SK-N-SH (cell line): ENCODE measurements around the gene MOCOS. TPM values are rescaled to one million over a fixed set of nuclear protein-coding genes. Genes with fewer than 3 reads are reported as not detected.

Source experiments
- CTCF ChIA-PET: fragments of 300-600, 350-600 bp; formaldehyde crosslinking; extraction: SDS; loops from one replicate; lab custom pipeline; 2021; lab: Yijun Ruan, JAX
- POLR2A ChIA-PET: fragments of 350-600 bp; sonication (Branson Sonifier 250); formaldehyde crosslinking; extraction: SDS; loops from one replicate; lab custom pipeline; 2020; ENCODE audit warnings: antibody characterized with exemption, inconsistent platforms; lab: Yijun Ruan, JAX
- DNase-seq: peaks from one replicate; pipeline ENCODE4 v3.0.0; 2012
- H2AFZ ChIP-seq: fragments of 200-600 bp; sonication (generic); 2 replicates; pipeline ENCODE4 v1.8.1; 2016; ENCODE audit warnings: antibody characterized with exemption, mild to moderate bottlenecking, low read depth
- H3F3A ChIP-seq: fragments of 200-600 bp; sonication (generic); replicated peaks from 2 replicates; pipeline ENCODE3; 2016; ENCODE audit warnings: antibody characterized with exemption, mild to moderate bottlenecking; ENCODE audit not compliant: insufficient read depth
- H3K27ac ChIP-seq, 2 experiments: fragments of 200-500 bp in 1 of 2; fragments of 200-600 bp in 1 of 2; sonication (Bioruptor generic) in 1 of 2; sonication (generic), shearing (Covaris generic) in 1 of 2; 2 replicates each; pipeline versions ENCODE4 v1.5.1 to v1.6.1; 2014 to 2016; ENCODE audit warnings: low read depth in 2 of 2, inconsistent platforms in 1 of 2, low read length in 1 of 2, mild to moderate bottlenecking in 1 of 2, mixed read lengths in 1 of 2
- H3K27me3 ChIP-seq: fragments of 200-600 bp; sonication (generic), shearing (Covaris generic); 2 replicates; pipeline ENCODE4 v1.6.1; 2016; ENCODE audit warnings: mixed run types; ENCODE audit not compliant: insufficient read depth
- H3K36me3 ChIP-seq, 2 experiments: fragments of 200-500 bp in 1 of 2; fragments of 200-600 bp in 1 of 2; sonication (Bioruptor generic) in 1 of 2; sonication (generic) in 1 of 2; replicated peaks in 1 of 2; 2 replicates each; pipeline versions ENCODE3 to v1.5.1; 2014 to 2016; ENCODE audit warnings: low read length in 1 of 2, mild to moderate bottlenecking in 1 of 2; ENCODE audit not compliant: insufficient read depth in 2 of 2, control insufficient read depth in 1 of 2
- H3K4me1 ChIP-seq, 2 experiments: fragments of 200-500 bp in 1 of 2; fragments of 200-600 bp in 1 of 2; sonication (Bioruptor generic) in 1 of 2; sonication (generic), shearing (Covaris generic) in 1 of 2; 2 replicates each; pipeline versions ENCODE4 v1.5.1 to v1.6.1; 2014 to 2016; ENCODE audit warnings: low read depth in 1 of 2, low read length in 1 of 2, mixed run types in 1 of 2; ENCODE audit not compliant: insufficient read depth in 2 of 2, control insufficient read depth in 1 of 2
- H3K4me2 ChIP-seq: fragments of 200-600 bp; sonication (generic), shearing (Covaris generic); 2 replicates; pipeline ENCODE4 v1.6.1; 2017; ENCODE audit warnings: mixed run types
- H3K4me3 ChIP-seq, 2 experiments: fragments of 200-500 bp in 1 of 2; fragments of 200-600 bp in 1 of 2; sonication (Bioruptor generic) in 1 of 2; sonication (generic), shearing (Covaris generic) in 1 of 2; 2 replicates each; pipeline versions ENCODE4 v1.5.1 to v1.8.1; 2014 to 2016; ENCODE audit warnings: low read depth in 2 of 2, inconsistent platforms in 1 of 2, low read length in 1 of 2, mild to moderate bottlenecking in 1 of 2, mixed read lengths in 1 of 2, moderate library complexity in 1 of 2
- H3K79me2 ChIP-seq: fragments of 200-600 bp; sonication (generic); 2 replicates; pipeline ENCODE4 v1.8.1; 2017; ENCODE audit warnings: mild to moderate bottlenecking; ENCODE audit not compliant: insufficient read depth
- H3K9ac ChIP-seq: fragments of 200-600 bp; sonication (generic); 2 replicates; pipeline ENCODE4 v1.6.1; 2017; ENCODE audit warnings: mixed run types
- H3K9me2 ChIP-seq: fragments of 200-600 bp; sonication (generic); 2 replicates; pipeline ENCODE4 v1.6.1; 2017; ENCODE audit warnings: mixed run types
- H3K9me3 ChIP-seq: fragments of 200-600 bp; sonication (generic); 2 replicates; pipeline ENCODE4 v1.6.1; 2017; ENCODE audit warnings: mixed run types, mild to moderate bottlenecking, moderate library complexity
- H4K20me1 ChIP-seq: fragments of 200-600 bp; sonication (generic); 2 replicates; pipeline ENCODE4 v1.6.1; 2017; ENCODE audit warnings: mild to moderate bottlenecking, mixed run types; ENCODE audit not compliant: insufficient read depth
- ELF1 ChIP-seq: IDR thresholded peaks from 2 replicates; pipeline ENCODE4 v1.4.0; 2012
- EZH2phosphoT487 ChIP-seq: fragments of 200-600 bp; sonication (generic); IDR thresholded peaks from 2 replicates; pipeline ENCODE4 v1.6.1; 2017; ENCODE audit warnings: low read depth, mixed run types, mild to moderate bottlenecking, antibody characterized with exemption, moderate library complexity, borderline replicate concordance
- GATA2 ChIP-seq: sonication (generic); formaldehyde crosslinking; IDR thresholded peaks from 2 replicates; pipeline ENCODE4 v1.5.0; 2020; ENCODE audit warnings: mild to moderate bottlenecking, missing genetic modification reagents
- NFIC ChIP-seq: IDR thresholded peaks from 2 replicates; pipeline ENCODE4 v1.4.0; 2012; ENCODE audit warnings: borderline replicate concordance
- RXRA ChIP-seq: IDR thresholded peaks from 2 replicates; pipeline ENCODE4 v1.4.0; 2012; ENCODE audit warnings: low read depth, mild to moderate bottlenecking, borderline replicate concordance
- SIN3A ChIP-seq: IDR thresholded peaks from 2 replicates; pipeline ENCODE4 v1.6.1; 2012; ENCODE audit warnings: low read depth, mild to moderate bottlenecking, low read length, moderate library complexity, borderline replicate concordance
- TAF1 ChIP-seq: IDR thresholded peaks from 2 replicates; pipeline ENCODE4 v1.6.1; 2012; ENCODE audit warnings: low read depth, mild to moderate bottlenecking, low read length, moderate library complexity, borderline replicate concordance
- TCF12 ChIP-seq: IDR thresholded peaks from 2 replicates; pipeline ENCODE4 v1.4.0; 2012
- WGBS: methylation state at CpG from one replicate; pipeline ENCODE4 v1.1.6; 2017; ENCODE audit warnings: low lambda C conversion rate; 5-methylcytosine and 5-hydroxymethylcytosine counted together
- polyA plus RNA-seq, 3 experiments: library from polyadenylated mRNA; depleted of rRNA; stranded (reverse); fragments of >200 nt; gene quantifications; 2 replicates each; pipeline ENCODE4 v1.2.3, GENCODE V29; 2012
- TF ChIP-seq, protein P1 (sequence below): IDR thresholded peaks from 2 replicates; pipeline ENCODE4 v1.4.0; 2012; ENCODE audit warnings: low read depth
- TF ChIP-seq, protein P2 (sequence below): IDR thresholded peaks from 2 replicates; pipeline ENCODE4 v1.4.0; 2012; ENCODE audit warnings: low read depth, borderline replicate concordance

MOCOS gene
- polyA plus RNA-seq, 1 of the 3 experiments (the other 2 are of a cell fraction) = 1.2 TPM

DNA sequence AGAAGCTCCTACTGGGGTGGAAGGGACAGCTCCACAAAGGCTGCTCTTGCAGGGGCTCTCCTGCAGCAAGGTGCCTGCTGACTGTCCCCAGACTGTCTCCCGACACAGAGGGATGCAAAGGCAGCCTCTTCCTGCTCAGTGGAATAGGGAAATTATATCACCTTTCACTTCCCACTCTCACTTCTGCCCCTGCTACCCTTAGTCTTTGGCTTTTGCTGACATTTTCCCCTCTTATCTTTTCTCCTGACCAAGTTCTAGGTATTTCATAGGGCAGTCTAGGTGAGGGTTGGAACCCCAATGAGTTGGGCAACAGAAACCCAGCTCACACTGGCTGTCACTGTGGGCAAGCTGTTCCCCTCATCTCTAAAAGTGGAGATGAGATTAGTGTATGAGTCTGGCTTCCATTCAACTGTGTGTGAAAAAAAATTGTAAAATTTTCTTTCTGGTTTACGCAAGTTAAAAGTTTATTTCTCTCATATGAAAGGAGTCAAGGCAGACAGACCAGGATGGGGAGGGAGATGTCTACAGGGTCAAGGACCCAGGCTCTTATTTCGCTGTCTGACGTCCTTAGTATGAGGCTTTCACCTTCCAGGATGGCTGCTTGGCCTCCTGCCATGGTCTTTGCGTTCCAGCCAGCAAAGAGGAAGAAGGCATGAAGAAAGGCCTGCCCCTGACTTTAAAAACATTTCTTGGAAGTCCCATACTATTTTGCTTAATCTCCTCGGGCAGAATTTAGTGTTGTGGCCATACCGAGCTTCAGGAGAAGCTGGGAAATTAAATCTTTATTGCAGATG is 7.5 kb upstream of the MOCOS start:
- no peaks in the 10 kb centered on the region for H3K27me3 ChIP-seq
- peaks cover 0 to 6% of the 10 kb centered on the region in 2 experiments; a peak in 1 of 4 replicates for H3K4me1 ChIP-seq
- peaks cover 26 to 32% of the 10 kb centered on the region in 2 experiments for H3K36me3 ChIP-seq
- 50% methylated on average over 7 of the region's 7 CpGs for WGBS
- H4K20me1 ChIP-seq = no peaks in the 10 kb centered on the region
- no peaks in the 10 kb centered on the region for H3K9me2 ChIP-seq
- H2AFZ ChIP-seq = peak overlapping the region; percentile 15; the same call in 1 of the 2 replicates
- H3K9ac ChIP-seq = no peak overlapping the region
- H3K79me2 ChIP-seq = no peaks in the 10 kb centered on the region
- H3K27ac ChIP-seq = peak overlapping the region; percentile 53 to 56
- H3K4me2 ChIP-seq = no peak overlapping the region
- TF ChIP-seq EZH2phosphoT487 (no peak), TAF1 (no peak), NFIC (peak; percentile 68; the same call in 1 of the 2 replicates), TCF12 (no peak)
- no peaks in the 10 kb centered on the region for H3K9me3 ChIP-seq
- peaks cover 10% of the 10 kb centered on the region for H3F3A ChIP-seq
- POLR2A ChIA-PET = no interaction called here
- H3K4me3 ChIP-seq = no peak overlapping the region
- DNase-seq = no peak
- CTCF ChIA-PET = interaction anchor here (0.7 to 1.8 kb wide), 2 partner anchors 84 to 162 kb away, joined by 3 read pairs; no protein-coding TSS in a partner anchor

GRCh38 chr18:36181441-36181840 is 5.9 kb upstream of the MOCOS start:
- H3K27me3 ChIP-seq = no peaks in the 10 kb centered on the region
- no peaks in the 10 kb centered on the region for H4K20me1 ChIP-seq
- H3K4me3 ChIP-seq = no peak overlapping the region
- CTCF ChIA-PET = interaction anchor here (1.8 kb wide), 1 partner anchor 164 kb away, joined by 3 read pairs; no protein-coding TSS in a partner anchor
- POLR2A ChIA-PET = interaction anchor here (0.8 kb wide), 1 partner anchor 33 kb away, joined by 3 read pairs; no protein-coding TSS in a partner anchor
- H3K27ac ChIP-seq = no peak overlapping the region
- TF ChIP-seq ELF1 = no peak
- no peak for TF ChIP-seq SIN3A
- TF ChIP-seq GATA2 (CRISPR knock-in tag) = no peak
- no peak overlapping the region for H2AFZ ChIP-seq
- H3F3A ChIP-seq = peaks cover 10% of the 10 kb centered on the region
- 90% methylated on average over 5 of the region's 6 CpGs for WGBS
- no peak overlapping the region for H3K9ac ChIP-seq
- DNase-seq = no peak
- H3K79me2 ChIP-seq = no peaks in the 10 kb centered on the region
- H3K9me2 ChIP-seq = no peaks in the 10 kb centered on the region
- H3K4me1 ChIP-seq = peaks cover 0 to 8% of the 10 kb centered on the region in 2 experiments; a peak in 1 of 4 replicates
- no peak overlapping the region for H3K4me2 ChIP-seq
- H3K36me3 ChIP-seq = peaks cover 14 to 16% of the 10 kb centered on the region in 2 experiments
- H3K9me3 ChIP-seq = no peaks in the 10 kb centered on the region

DNA sequence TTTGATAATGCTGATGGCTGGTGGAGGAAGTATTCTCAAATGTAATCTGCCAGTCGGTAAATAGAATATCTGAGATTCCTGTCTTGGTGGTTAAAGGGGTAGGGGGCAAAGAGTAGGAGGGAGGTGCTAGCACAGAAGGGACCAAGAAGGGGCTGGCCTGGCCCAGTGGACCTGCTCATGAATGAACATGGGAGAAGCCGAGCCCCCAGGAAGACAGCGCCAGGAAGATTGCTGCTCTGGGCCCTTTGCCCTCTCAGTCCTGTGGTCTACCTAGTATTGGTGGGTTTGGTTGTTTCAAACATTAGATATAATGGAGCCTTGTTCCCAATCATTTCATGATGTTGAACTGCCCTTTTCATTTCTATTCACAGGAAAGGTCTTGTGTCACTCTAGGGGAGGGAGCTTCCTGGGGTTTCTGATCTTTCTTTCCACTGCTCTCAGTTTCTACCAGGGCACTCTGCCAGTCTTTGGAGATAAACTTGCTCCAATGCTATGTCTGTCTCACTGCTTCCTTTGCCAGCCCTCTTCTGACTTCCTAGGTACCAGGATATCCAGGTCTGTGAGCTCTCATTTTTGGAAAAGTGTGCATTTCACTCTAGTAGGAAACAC is 5.3 kb upstream of the MOCOS start:
- H3K27me3 ChIP-seq = no peaks in the 10 kb centered on the region
- ChIA-PET CTCF (no interaction called here), POLR2A (interaction anchor here (0.8 kb wide), 1 partner anchor 33 kb away, joined by 3 read pairs; no protein-coding TSS in a partner anchor)
- no peaks in the 10 kb centered on the region for H3K9me3 ChIP-seq
- DNase-seq = no peak
- no peak overlapping the region for H3K4me2 ChIP-seq
- H3K27ac ChIP-seq = no peak overlapping the region
- H3F3A ChIP-seq = peaks cover 10% of the 10 kb centered on the region
- H2AFZ ChIP-seq = no peak overlapping the region
- no peaks in the 10 kb centered on the region for H3K79me2 ChIP-seq
- no peaks in the 10 kb centered on the region for H3K9me2 ChIP-seq
- H4K20me1 ChIP-seq = no peaks in the 10 kb centered on the region
- H3K4me1 ChIP-seq = peaks cover 0 to 8% of the 10 kb centered on the region in 2 experiments; a peak in 1 of 4 replicates
- peaks cover 8 to 10% of the 10 kb centered on the region in 2 experiments for H3K36me3 ChIP-seq
- TF ChIP-seq, protein P1, sequence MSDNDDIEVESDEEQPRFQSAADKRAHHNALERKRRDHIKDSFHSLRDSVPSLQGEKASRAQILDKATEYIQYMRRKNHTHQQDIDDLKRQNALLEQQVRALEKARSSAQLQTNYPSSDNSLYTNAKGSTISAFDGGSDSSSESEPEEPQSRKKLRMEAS = no peak
- TF ChIP-seq RXRA = no peak
- TF ChIP-seq, protein P2, sequence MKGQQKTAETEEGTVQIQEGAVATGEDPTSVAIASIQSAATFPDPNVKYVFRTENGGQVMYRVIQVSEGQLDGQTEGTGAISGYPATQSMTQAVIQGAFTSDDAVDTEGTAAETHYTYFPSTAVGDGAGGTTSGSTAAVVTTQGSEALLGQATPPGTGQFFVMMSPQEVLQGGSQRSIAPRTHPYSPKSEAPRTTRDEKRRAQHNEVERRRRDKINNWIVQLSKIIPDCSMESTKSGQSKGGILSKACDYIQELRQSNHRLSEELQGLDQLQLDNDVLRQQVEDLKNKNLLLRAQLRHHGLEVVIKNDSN = no peak
- TF ChIP-seq, all 33 proteins: peak for 0
- Histone ChIP-seq H3K9ac (no peak overlapping the region), H3K4me3 (no peak overlapping the region)
- WGBS = 98% methylated on average over 3 of the region's 3 CpGs
